Cardiac septum (tissue), 1 donor: ENCODE data around the gene RBM23. TPM values are rescaled to one million over a fixed set of nuclear protein-coding genes. Genes with fewer than 3 reads are reported as not detected.
"Not testable (repeated sequence)": the region's sequence is repeated elsewhere in the genome, so short reads cannot be mapped to it uniquely, and the experiment has no call there.

Experiments
- DNase-seq: peaks from one replicate; pipeline ENCODE4 v3.0.0-alpha.2; 2020; ENCODE audit warnings: low spot score
- intact Hi-C: fragments of 100-400 bp; cut with DNase I; formaldehyde crosslinking; loops from one replicate; pipeline ENCODE4 v1.14.0; 2022
- total RNA-seq: library from RNA; stranded (reverse); fragmentation: NEBNext Ultra II Directional; extraction: Animal tissue kit (Norgen Biotek cat#: 25700); gene quantifications from one replicate; pipeline ENCODE4 v1.2.1, GENCODE V29; 2021
- donor health status: DM: no; HTN: no; CAD: no.

Gene RBM23
- total RNA-seq, 1 donor from 2014 or later = 48.1 TPM

DNA sequence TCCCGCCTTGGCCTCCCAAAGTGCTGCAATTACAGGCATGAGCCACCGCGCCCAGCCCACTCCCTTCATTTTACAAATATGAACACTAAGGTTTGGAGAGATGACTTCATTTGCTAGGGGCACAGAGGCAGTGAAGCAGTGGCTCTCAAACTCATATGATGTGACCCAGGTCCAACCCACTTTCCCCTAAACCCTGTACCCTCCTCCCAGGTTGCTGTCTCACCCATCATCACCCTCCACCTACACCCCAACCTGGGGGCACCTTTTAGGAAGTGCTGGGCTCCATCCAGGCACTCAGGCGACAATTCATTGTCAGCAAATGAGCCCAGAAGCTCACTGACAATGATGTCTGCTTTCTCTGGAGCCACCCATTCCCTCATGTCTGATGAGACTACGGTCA lies 4.8 kb upstream of the RBM23 start:
- DNase-seq = no peak
- intact Hi-C loops = no loop called here

GRCh38 chr14:22922294-22922693 lies 3.3 kb upstream of the RBM23 start:
- no peak for DNase-seq
- intact Hi-C loops = no loop called here

DNA sequence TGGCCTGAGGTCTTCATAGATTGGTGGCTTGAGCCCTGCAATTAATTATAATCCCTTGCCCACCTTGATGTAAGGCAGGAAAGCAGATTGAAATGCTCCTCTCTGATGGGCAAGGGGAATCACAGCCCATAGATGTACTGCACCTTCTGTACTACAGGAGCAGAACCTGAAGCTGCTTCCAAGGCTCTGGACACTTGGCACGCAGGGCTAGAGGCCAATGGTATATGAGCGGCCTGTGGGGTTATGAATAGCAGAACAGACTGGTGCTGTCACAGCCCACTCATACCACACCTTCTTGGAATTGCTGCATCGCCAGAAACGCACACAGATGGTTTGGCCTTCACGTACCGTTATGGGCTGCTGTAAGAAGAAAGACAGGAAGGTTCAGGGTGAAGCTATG lies 1.7 kb upstream of the RBM23 start:
- intact Hi-C loops = no loop called here
- DNase-seq = no peak

DNA sequence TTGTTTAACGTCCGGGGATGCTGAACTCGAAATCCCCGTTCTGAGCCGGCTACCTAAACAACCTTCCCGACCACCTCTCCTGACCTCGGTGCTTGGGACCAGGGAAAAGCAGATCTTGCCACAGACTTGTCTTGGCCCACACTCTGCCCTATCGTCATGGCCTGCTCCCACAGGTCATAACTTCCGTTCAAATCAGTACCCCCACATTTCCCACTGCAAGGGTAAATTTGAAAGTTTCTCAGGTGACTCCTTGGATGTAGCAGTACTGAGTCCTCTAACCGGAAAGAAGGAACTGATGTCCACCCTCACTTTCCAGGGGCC lies 612 bp upstream of the RBM23 start:
- intact Hi-C loops = loop anchor here (5.0 kb wide), 1 partner anchor 47 kb away; the partner anchor contains the start of gene LRP10
- DNase-seq = no peak

DNA sequence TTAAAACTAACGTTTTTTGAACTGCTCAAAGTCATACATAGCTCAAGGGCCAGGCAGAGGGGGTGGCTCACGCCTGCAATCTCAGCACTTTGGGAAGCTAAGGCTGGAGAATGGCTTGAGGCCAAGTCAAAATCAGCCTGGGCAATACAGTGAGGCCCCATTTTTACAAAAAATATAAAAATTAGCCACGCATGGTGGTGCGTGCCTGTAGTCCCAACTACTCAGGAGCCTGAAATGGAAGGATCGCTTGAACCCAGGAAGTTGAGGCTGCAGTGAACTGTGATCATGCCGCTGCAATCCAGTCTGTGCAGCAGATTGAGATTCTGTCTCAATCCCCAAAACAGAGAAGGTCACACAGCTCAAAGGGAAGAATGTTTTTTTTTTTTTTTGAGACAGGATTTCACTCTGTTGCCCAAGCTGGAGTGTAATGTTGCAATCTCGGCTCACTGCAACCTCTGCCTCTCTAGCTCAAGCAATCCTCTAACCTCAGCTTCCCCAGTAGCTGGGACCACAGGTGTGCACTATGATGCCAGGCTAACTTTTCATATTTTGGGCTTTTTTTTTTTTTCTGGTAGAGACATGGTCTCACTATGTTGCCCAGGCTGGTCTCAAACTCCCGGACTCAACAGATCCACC lies 2.9 kb downstream of the RBM23 start:
- DNase-seq = no peak

GRCh38 chr14:22914836-22915235 lies 4.1 kb downstream of the RBM23 start:
- intact Hi-C loops = loop anchor here (5.0 kb wide), 1 partner anchor 43 kb away; the partner anchor contains the start of gene LRP10
- not testable (repeated sequence) for DNase-seq

More for the DNA sequence above, 2.9 kb downstream of the RBM23 start:
- intact Hi-C loops = loop anchor here (5.0 kb wide), 1 partner anchor 44 kb away; the partner anchor contains the start of gene LRP10

DNA sequence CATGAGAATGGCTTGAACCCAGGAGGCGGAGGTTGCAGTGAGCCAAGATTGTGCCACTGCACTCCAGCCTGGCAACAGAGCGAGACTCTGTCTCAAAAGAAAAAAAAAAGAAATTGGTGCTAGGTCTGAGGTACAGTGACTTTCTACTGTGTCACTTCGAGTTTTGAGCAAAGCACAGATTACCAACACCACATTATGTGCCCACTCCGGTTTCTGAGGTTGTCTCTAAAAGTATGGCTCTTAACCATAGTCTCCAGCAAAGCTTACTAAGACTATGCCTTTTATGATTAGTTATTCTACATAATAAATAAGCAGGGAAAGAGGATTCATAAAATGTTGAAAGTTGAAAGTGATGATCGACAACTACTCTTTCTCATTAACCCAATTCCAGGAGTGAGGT lies 8.0 kb downstream of the RBM23 start:
- intact Hi-C loops = no loop called here
- DNase-seq = no peak

- intact Hi-C loops = no loop called here
- DNase-seq = no peak
These were observed 10.3 kb downstream of the RBM23 start for GRCh38 chr14:22908601-22909000.

DNA sequence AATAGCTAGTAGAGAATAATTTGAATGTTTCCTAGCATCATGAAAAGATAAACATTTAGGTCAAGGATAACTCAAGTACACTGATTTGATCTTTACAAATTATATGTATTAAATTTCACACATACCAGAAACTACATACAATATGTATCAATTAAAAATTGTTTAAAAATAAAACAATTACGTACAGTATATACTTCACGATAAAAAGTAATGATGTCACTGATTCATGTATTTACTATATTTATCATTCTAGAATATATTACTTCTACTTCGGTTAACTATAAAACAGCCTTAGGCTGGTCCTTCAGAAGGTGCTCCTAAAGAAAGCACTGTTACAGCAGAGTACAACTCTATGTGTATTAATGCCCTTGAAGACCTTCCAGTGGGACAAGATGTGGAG lies 11.5 kb downstream of the RBM23 start:
- no peak for DNase-seq
- intact Hi-C loops = no loop called here

DNA sequence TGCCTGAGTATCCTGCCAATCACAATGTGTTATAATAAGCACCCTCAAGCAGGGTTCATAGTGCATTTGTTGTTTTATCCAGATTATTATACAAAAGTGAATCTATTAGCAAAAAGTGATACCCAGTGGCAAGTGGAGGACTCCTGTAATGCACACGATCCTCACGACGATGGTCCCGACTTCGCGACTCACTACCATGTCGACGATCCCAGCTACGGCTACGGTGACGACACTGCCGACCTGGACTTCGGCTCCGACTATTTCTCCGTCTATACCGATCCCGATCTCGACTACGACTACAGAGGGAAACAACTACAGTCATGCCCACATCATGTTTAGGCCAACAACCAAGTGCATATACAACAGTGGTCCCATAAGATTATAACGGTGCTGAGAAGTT lies 12.9 kb downstream of the RBM23 start:
- intact Hi-C loops = no loop called here

GRCh38 chr14:22905627-22906026 lies 13.3 kb downstream of the RBM23 start:
- intact Hi-C loops = no loop called here
- DNase-seq = no peak

More for the DNA sequence above, 12.9 kb downstream of the RBM23 start:
- no peak for DNase-seq

DNA sequence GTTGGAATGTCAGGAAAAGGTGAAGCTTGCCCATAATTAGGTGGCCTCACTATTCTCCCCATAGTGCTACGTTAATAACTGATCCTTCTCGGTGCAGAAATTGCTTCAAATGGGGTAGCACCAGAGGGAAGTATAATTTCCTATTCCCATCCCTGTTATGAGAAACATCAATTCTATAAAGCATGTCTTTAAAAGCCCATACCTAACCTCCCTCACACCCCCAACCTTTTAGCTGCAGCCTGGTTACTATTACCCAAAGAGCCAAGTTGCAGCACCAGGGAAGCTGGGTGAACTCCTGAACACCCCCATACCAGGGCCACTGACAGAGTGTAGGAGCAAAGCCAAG lies 15.2 kb downstream of the RBM23 start:
- intact Hi-C loops = no loop called here
- DNase-seq = no peak

GRCh38 chr14:22901799-22902198 lies 17.1 kb downstream of the RBM23 start:
- intact Hi-C loops = no loop called here
- DNase-seq = no peak

GRCh38 chr14:22900081-22900799 lies 18.7 kb downstream of the RBM23 start:
- intact Hi-C loops = no loop called here
- DNase-seq = no peak

DNA sequence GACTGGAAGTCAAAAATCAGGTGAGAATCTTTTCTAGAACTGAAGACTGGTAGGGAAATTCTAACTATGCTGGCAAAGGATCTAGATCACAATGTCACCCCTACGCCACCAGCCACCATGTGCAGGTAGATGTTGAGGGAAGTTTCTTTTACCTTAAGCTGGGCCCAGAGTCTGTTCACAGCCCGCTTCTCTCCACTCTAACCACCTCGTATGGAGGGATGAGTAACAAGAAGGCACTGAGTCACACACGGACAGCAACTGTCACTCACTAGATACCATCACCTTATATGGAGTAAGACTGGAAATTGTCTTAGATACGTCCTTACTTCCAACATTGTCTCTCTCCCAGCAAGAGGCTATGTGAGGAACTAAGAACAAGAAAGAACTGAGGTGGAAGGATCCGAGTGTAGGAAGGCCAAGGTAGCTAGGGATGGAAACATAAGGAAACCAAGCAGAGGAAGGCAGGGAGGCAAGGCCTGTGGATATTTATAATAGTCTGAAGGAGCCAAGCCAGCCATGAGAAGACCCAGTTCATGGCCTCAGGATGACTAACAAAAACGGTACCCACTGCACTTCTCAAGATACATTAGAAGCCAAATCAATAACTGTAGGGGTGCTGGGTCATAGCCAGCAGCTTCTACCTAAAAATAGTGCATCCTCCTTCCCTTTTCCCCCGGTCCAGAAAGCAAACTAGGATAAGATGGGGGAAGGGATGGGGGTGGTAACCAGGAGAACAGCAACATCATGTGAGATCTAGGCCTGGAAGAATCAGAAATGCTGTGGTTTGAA lies 20.5 kb downstream of the RBM23 start:
- DNase-seq = no peak
- intact Hi-C loops = no loop called here

GRCh38 chr14:22897357-22897756 lies 21.6 kb downstream of the RBM23 start:
- intact Hi-C loops = no loop called here
- no peak for DNase-seq

DNA sequence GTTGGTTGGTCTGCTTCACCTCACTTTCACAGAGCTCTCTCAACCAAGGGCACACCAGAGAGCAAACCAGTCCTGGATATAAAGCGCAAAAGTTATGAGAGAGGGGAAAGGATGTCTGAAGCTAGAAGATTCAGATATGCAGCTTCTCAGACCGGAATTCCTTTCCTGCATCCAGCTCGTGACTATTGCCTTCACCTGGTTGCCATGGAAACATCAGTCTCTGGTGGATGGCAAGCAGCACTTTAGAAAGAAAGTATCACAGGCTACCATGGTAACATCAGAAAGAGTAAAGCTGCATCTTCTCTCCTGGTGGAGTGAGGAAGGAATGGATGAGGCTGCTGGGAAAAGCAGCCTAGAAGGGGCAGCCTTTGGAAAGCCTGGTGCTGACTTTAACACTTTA lies 22.2 kb downstream of the RBM23 start:
- intact Hi-C loops = no loop called here
- DNase-seq = no peak

DNA sequence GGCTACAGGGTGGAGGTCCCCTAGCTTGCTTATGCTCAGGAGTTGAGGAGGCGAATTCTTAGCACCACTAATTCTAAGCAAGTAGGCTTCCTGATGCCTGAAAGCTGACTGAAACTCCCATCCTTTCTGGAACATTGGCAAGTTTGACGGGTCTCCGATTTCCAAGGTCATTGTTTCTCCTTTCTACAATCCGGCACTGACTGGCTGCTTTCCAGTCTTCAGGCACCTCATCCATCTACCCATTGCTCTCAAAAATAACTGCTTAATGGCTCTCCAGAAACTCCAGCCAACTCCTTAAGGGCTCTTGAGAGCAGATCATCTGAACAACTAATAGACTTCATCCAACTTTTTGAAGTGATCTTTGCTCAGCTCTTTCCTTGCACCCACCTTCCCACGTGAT lies 22.6 kb downstream of the RBM23 start:
- DNase-seq = no peak
- intact Hi-C loops = no loop called here

- intact Hi-C loops = no loop called here
- no peak for DNase-seq
These were observed 23.5 kb downstream of the RBM23 start for GRCh38 chr14:22895402-22895801.

GRCh38 chr14:22893706-22894105 lies 25.2 kb downstream of the RBM23 start:
- no peak for DNase-seq
- intact Hi-C loops = no loop called here

DNA sequence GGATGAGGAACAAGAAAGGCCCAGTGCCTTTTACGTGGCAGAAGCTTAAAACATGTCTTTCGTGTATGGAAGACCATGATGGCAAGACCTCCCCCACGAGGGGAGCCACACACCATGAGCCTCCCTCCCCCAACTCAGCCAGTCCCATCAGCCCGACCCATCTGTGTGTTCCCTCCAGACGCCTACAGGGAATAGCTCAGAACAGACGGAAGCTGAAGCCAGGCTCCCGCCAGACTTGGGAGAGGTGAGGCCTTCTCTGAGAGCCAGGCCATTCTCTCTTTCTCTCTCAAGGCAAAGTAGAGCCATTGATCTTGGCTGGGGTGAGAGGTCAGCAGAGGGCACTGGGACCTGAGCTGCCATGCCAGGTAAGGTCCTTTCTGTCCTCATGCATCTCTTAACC lies 26.5 kb downstream of the RBM23 start:
- no peak for DNase-seq
- intact Hi-C loops = no loop called here
